Hematopoietic multipotent progenitor cell treated with erythropoietin and hydrocortisone succinate and interleukin-3 and kit ligand, for 15 days (in vitro differentiated cells): ENCODE data around the gene CEBPB.

Experiments
- DNase-seq: peaks from one replicate; pipeline ENCODE4 v3.0.0-alpha.2; 2015; ENCODE audit warnings: low spot score

CEBPB gene

GRCh38 chr20:50229156-50229607 is 38.6 kb downstream of the CEBPB start:
- DNase-seq = no peak

- DNase-seq = no peak
Observed at GRCh38 chr20:50230184-50230583, 39.6 kb downstream of the CEBPB start.

GRCh38 chr20:50230871-50231560 is 40.4 kb downstream of the CEBPB start:
- DNase-seq = no peak

GRCh38 chr20:50231854-50232253 is 41.2 kb downstream of the CEBPB start:
- no peak for DNase-seq

GRCh38 chr20:50232651-50233324 is 42.2 kb downstream of the CEBPB start:
- no peak for DNase-seq

- DNase-seq = no peak
Observed at GRCh38 chr20:50233325-50234212, 42.9 kb downstream of the CEBPB start.

GRCh38 chr20:50234288-50234687 is 43.7 kb downstream of the CEBPB start:
- no peak for DNase-seq

GRCh38 chr20:50237349-50237748 is 46.7 kb downstream of the CEBPB start:
- DNase-seq = no peak

- no peak for DNase-seq
Observed at GRCh38 chr20:50238081-50238800, 47.6 kb downstream of the CEBPB start.

GRCh38 chr20:50240092-50240491 is 49.5 kb downstream of the CEBPB start:
- no peak for DNase-seq

- no peak for DNase-seq
Observed at GRCh38 chr20:50242178-50242514, 51.5 kb downstream of the CEBPB start.
